HG03378 (cell line): ENCODE measurements around the gene SMDT1.
"Not testable (repeated sequence)": the region's sequence is repeated elsewhere in the genome, so short reads cannot be mapped to it uniquely, and the experiment has no call there.

Experiments used
- ATAC-seq: cut with Tn5 transposase; IDR thresholded peaks from one replicate; pipeline ENCODE4 v1.9.1; 2021; ENCODE audit warnings: mild to moderate bottlenecking, moderate library complexity; ENCODE audit not compliant: unreplicated experiment

The SMDT1 gene

GRCh38 chr22:42070517-42071422 lies 8.7 kb upstream of the SMDT1 start, which contains the start of gene NAGA:
NAGA (minus strand) TSS chr22:42070812; CDS start chr22:42070297, 515 bp downstream.
- ATAC-seq, result peak; percentile 76

GRCh38 chr22:42071508-42071907 lies 8.0 kb upstream of the SMDT1 start:
- not testable (repeated sequence) for ATAC-seq

DNA sequence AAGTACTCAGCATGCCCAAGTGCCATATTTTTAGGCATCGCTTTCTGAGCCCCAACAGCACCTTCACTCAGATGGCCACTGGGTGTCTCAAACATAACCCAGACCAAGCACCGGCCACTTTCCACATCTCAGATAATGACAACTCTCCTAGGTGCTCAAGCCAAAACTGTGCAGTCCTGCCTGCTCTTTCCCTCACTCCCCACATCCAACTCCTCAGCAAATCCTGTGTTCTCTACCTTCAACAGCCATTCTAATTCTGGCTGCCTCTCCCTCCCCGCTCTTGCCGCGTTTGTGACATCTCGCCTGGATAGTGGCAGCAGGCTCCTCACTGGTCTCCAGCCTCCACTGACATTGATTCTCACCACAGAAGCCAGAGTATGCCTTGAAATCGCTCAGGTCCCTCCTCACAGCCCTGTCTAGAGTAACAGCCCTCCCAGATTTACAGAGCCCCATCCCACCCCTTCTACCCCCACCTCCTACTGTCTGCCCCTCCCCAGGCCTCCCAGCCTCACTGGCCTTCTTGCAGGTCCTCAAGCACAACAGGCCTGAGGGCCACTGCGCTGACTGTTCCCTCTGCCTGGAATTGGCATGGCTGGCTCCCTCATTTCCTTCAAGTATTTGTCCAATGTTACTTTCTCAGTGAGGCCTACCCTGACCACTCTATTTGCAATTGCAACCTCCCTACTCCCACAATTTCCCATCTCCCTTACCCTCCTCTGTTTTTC lies 6.7 kb upstream of the SMDT1 start:
- ATAC-seq, result no peak

- ATAC-seq, result no peak
These were observed 5.9 kb upstream of the SMDT1 start for GRCh38 chr22:42073621-42074041.

DNA sequence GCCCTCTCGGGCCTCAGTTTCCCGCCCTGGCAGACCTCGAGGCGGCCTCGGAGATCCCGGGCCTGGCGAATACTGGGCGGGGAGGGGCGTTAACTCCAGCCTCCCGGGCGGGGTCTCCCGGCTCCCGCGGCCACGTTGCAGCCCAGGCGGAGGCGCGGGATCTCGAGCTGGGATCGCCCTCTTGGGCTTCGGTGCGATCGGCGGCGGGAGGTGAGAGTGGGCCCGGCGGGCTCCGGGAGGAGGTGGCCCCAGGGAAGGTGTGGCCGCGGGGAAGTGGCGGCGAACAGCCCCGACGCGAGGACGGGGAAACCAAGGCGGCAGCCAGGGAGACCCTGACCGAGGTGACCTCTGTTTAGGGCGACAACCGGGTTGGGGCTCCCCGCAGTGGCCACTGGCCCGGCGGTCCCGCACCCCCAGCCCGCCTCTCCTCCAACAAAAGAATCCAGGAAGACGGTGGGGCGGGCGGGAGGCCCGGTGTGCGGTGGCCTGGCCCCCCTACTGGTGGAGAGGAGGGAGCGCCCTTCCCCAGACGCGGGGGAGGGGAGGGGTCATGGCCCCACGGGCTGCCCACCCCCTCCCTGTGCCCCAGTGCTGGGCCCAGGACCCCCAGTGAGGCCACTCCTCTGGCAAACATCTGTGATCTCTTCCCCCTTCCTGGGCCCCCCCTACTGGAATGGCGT lies 5.2 kb upstream of the SMDT1 start, which contains the start of gene PHETA2:
Gene PHETA2 (plus strand): TSS at position 117 of the 680 bp plus-strand sequence. CDS start 3,046 bp downstream, outside the sequence.
- ATAC-seq, result no peak

DNA sequence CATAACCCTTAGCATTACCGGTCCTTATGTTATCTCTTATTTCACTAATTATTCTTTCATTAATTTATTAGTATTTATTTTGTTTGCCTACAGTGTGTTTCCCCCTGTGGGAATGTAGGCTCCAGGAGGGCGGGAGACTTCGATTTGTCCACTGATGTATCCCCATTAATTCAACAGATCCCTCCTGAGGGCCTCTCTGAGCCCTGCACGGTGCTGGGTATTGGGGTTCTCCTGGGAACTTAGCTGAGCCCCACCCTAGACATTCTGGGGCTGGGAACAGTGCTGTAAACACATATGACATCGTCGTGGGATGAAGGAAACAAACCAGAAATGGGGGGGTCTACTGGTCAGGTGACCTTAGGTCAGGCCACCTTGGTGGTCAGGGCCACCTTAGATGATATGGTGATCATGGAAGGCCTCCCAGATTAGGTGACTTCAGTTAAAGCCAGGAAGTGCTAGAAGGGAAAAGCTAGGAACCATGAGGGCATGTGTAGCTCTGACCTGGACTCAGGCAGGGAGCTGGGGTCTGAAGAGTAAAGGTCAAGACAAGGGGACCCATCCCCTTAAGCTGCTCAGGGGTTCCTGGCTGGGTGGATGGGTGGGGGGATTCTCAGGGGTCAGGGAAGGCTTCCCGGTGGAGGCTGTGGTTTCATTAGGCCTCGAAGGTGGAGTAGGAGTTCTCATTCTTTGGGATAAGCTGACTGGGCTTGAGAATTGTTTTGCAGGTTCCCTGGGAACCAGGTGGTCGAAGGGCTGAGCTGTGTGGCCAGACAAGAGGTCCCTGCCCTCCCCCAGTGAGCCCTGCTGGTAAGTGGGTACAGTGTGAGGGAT lies 4.4 kb upstream of the SMDT1 start:
- no peak for ATAC-seq

GRCh38 chr22:42076764-42077485 lies 2.6 kb upstream of the SMDT1 start:
- no peak for ATAC-seq

- ATAC-seq, result no peak
These were observed 1.9 kb upstream of the SMDT1 start for GRCh38 chr22:42077486-42078125.

DNA sequence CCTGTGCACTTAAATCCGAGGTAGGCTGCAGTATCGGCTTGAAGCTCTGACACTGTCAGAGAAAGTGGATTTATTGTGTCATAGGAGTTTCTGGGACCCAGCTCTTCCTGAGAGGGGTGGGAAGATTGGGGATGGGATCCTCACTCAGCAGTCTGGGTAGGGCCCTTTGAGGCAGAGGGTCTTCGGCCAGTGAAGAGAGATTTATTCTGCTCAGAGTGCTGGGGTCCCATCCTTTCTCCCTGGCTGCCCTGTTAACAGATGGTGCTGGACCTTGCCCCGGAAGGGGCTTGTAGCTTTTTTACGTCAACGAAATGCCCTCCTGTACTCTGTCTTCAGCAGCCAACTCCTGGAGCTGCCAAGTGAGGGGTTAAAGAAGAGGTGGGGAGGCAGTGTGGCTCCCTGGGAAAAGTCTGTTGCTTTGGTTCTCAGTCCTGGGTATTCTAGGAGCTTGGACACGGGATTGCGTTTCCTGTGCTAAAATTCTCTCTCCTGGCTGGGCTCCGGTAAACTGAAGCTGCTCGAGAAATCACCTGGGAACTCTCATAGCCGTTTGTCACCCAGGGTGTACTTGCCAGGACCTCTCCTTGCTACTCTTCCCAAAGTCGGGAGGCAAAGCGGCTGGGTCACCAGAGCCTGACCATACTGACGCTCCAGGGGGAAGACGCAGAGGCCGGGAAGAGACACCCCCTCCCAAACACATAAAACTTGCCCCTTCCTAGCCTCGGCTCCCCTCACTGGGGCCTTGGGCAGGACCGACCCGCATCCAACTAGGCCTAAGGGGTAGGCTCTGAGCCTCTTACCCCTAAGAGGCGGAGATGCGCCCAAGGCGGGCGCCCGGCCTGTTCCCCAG lies 806 bp upstream of the SMDT1 start:
- no peak for ATAC-seq

DNA sequence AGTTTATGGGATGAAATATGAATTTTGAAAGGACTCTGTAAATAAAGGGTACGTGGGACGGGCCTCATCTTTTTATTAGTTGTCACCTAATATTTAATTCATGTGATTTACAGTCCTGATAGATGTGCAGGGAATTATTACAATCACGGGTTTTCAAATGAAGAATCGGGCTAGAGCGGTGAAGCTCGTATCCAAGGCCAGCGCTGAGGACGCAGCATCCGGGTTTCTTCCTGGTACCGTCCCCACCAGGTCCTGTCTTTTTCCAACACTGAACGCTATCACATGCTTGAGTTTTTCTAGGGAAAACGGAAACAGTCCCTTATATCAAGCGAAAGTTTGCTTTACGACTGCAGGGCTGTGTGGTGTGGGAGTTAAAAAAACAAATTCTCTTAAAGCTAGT lies 787 bp downstream of the SMDT1 start:
- no peak for ATAC-seq

DNA sequence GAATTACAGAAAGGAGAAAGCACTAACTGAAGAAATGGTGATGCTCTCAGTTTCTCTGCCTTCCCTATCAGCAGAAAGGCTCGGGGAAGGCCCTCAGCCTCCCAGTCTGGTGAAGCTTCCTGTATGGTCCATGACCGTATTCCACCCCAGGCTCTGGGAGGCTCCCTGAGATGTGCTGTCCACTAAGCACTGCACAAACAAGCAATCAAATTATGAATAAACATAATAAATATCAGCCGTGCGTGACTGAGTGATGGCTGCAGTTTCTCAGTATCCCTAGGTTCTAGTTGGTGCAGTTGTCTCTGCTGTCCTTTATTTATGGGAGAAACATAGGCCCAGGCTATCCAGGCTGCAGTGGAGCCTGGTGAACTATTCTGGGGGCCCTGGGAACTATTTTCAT lies 3.6 kb downstream of the SMDT1 start:
- no peak for ATAC-seq

DNA sequence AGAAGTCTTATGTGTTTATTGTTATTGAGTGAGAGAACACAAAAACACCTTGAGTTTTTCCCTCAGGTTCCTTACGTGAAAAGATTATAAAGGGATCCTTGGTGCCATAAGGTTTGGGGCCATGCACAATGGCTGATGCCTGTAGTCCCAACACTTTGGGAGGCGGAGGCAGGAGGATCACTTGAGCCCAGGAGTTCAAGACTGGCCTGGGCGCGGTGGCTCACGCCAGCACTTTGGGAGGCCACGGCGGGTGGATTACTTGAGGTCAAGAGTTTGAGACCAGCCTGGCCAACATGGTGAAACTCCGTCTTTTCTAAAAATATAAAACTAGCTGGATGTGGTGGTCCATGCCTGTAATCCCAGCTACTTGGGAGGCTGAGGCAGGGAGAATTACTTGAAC lies 5.4 kb downstream of the SMDT1 start:
- no peak for ATAC-seq

GRCh38 chr22:42086051-42086450 lies 6.6 kb downstream of the SMDT1 start:
- no peak for ATAC-seq

DNA sequence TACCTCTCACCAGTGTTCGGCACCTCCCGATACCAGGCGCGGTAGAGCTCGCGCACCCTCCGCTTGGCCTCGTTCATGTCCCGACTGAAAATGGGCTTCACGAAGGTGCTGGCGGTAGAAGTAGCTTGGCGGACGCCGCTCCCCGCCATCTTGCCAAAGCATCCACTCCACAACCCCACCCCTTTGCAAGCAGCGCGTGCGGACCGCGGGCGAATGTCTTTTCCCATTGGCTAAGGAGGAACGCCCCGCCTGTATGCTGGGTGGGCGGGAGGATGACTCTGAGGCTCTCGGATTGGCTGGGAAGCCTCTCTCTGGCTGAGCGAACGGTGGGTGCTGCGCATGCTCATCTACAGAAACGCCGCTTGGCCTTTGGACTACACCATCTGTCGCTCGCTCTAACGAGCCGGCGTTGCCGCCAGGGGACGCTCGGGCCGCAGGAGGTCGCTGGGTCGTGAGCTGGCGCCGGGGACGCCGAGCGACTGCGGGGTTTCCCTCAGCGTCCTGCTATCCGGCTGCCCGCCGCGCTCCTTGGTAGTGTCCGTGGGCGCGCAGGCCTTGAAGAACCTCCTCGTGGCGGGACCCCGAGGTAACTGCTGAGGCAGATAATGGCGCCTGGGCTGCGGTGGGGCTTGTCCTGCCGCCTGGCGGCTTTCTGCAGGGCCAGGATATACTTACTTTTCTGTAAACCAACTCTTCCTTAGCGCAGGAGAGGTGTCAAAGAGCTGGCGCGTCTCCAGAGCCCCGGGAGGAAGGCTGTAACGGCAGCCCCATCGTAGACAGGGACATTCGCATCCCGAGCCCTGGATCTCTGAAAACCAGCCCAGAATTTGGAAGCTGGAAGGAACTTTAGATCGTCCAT lies 11.3 kb downstream of the SMDT1 start, which contains the start of gene NDUFA6:
Gene NDUFA6 (minus strand): TSS at position 177 of the 859 bp plus-strand sequence. CDS start 28 bp downstream, at position 149.
- peak; percentile 95 for ATAC-seq

GRCh38 chr22:42091455-42091782 lies 11.9 kb downstream of the SMDT1 start:
- no peak for ATAC-seq

- no peak for ATAC-seq
These were observed 21.7 kb downstream of the SMDT1 start for GRCh38 chr22:42101199-42101598.

- not testable (repeated sequence) for ATAC-seq
These were observed 24.9 kb downstream of the SMDT1 start for GRCh38 chr22:42104332-42104860.
